Heart left ventricle (tissue), 13 donors: ENCODE data around the gene NEUROD2.

Experiments used
- POLR2A ChIP-seq, 2 donors: fragments of 450-650 bp; IDR thresholded peaks; one replicate each; pipeline ENCODE4 v1.6.1; 2017; ENCODE audit warnings: antibody characterized with exemption in 2 of 2, mild to moderate bottlenecking in 2 of 2, moderate library complexity in 2 of 2
- TF ChIP-seq, protein P1 (sequence below), 12 donors: fragments of 200-600 bp; sonication (generic) in 4 of 12; IDR thresholded peaks; one replicate each; pipeline versions ENCODE4 v1.5.0 to v1.8.0; 2018 to 2022; ENCODE audit warnings: antibody characterized with exemption in 12 of 12, mild to moderate bottlenecking in 5 of 12
- donor health status: ischemic (EF 13 %, LVEDD 7.1; RV severe dilation, severe dysfunction).
- donor health status: DM: no; HTN: yes; CAD: no.
- donor health status: DM: no; HTN: no; CAD: no.
- donor health status: ischemic (EF 25% LVEDD 6.9; RV normal size, moderate dysfunction).
- donor health status: ischemic (EF 25% LVEDD 5.7; RV mildly dilated, moderate dysfunction).
- donor health status: ischemic (EF 35%, LVEDD 5.7; RV mildly dilated, moderate dysfunction).
- donor health status: nonischemic (EF 11% LVEDD 7.7; RV severe dilation, severe dysfunction).
- donor health status: DM: yes; HTN: yes; CAD: no.
- donor health status: PGD.
- donor health status: ischemic (EF 29% LVEDD 5.4; RV normal size, mild dysfunction).
- donor health status: nonischemic (EF 23%, LVEDD 6.1; RV moderate dilation, normal function).

GRCh38 chr17:39601758-39602532 lies 5.8 kb downstream of the NEUROD2 start:
- TF ChIP-seq, protein P1, sequence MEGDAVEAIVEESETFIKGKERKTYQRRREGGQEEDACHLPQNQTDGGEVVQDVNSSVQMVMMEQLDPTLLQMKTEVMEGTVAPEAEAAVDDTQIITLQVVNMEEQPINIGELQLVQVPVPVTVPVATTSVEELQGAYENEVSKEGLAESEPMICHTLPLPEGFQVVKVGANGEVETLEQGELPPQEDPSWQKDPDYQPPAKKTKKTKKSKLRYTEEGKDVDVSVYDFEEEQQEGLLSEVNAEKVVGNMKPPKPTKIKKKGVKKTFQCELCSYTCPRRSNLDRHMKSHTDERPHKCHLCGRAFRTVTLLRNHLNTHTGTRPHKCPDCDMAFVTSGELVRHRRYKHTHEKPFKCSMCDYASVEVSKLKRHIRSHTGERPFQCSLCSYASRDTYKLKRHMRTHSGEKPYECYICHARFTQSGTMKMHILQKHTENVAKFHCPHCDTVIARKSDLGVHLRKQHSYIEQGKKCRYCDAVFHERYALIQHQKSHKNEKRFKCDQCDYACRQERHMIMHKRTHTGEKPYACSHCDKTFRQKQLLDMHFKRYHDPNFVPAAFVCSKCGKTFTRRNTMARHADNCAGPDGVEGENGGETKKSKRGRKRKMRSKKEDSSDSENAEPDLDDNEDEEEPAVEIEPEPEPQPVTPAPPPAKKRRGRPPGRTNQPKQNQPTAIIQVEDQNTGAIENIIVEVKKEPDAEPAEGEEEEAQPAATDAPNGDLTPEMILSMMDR (IDR thresholded peaks at IDR 0.05), result no peak
- no peak for TF ChIP-seq POLR2A (IDR thresholded peaks at IDR 0.05)
